HEK293T (cell line): Measurements from ENCODE around the gene SLC25A27.

Experiments
- BHLHE40 ChIP-seq: fragments of 450-650 bp; IDR thresholded peaks from 2 replicates; pipeline ENCODE4 v1.6.1; 2016; ENCODE audit warnings: mild to moderate bottlenecking, moderate library complexity, borderline replicate concordance
- FOXA1 ChIP-seq: fragments of 450-650 bp; IDR thresholded peaks from 2 replicates; pipeline ENCODE4 v1.6.1; 2016; ENCODE audit warnings: mild to moderate bottlenecking
- FOXK2 ChIP-seq: fragments of 450-650 bp; IDR thresholded peaks from 2 replicates; pipeline ENCODE4 v1.6.1; 2016; ENCODE audit warnings: mild to moderate bottlenecking
- FOXM1 ChIP-seq: fragments of 450-650 bp; IDR thresholded peaks from 2 replicates; pipeline ENCODE4 v1.6.1; 2017; ENCODE audit warnings: mild to moderate bottlenecking, borderline replicate concordance
- HDGF ChIP-seq: fragments of 450-650 bp; IDR thresholded peaks from 2 replicates; pipeline ENCODE4 v1.6.1; 2017; ENCODE audit warnings: antibody characterized with exemption, borderline replicate concordance
- LEF1 ChIP-seq: fragments of 450-650 bp; IDR thresholded peaks from 2 replicates; pipeline ENCODE4 v1.6.1; 2017; ENCODE audit warnings: mild to moderate bottlenecking, borderline replicate concordance
- SP1 ChIP-seq: fragments of 450-650 bp; IDR thresholded peaks from 2 replicates; pipeline ENCODE4 v1.6.1; 2017
- SUZ12 ChIP-seq: fragments of 450-650 bp; IDR thresholded peaks from 2 replicates; pipeline ENCODE4 v1.6.1; 2016; ENCODE audit warnings: mild to moderate bottlenecking
- ZNF384 ChIP-seq: fragments of 450-650 bp; IDR thresholded peaks from 2 replicates; pipeline ENCODE4 v1.6.1; 2016
- TF ChIP-seq, protein P1 (sequence below): fragments of 450-650 bp; IDR thresholded peaks from 2 replicates; pipeline ENCODE4 v1.6.1; 2016

DNA sequence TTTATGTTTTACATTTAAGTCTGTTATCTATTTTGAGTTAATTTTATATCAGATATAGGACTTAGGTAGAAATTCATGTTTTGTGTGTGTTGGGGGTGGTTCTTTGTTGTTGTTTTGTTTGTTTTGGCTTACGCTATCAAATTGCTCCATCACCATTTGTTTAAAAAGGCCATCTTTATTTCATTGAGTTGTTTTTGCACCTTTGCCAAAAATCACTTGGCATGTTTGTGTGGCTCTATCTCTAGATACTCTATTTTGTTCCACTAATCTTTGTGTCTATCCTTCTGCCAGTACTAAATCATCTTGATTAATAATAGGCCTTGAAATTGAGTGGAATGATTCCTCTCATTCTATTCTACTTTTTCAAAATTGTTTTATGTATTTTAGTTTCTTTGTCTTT lies 7.5 kb upstream of the SLC25A27 start:
- TF ChIP-seq FOXA1 (no peak), HDGF (no peak), BHLHE40 (no peak), SUZ12 (no peak), ZNF384 (no peak), LEF1 (no peak), FOXM1 (no peak), FOXK2 (no peak), SP1 (no peak)
- TF ChIP-seq, protein P1, sequence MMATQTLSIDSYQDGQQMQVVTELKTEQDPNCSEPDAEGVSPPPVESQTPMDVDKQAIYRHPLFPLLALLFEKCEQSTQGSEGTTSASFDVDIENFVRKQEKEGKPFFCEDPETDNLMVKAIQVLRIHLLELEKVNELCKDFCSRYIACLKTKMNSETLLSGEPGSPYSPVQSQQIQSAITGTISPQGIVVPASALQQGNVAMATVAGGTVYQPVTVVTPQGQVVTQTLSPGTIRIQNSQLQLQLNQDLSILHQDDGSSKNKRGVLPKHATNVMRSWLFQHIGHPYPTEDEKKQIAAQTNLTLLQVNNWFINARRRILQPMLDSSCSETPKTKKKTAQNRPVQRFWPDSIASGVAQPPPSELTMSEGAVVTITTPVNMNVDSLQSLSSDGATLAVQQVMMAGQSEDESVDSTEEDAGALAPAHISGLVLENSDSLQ, result no peak
